ENCODE data around the gene RCHY1.
A peak's percentile ranks its signal among the peaks of the same experiment; 100 is the strongest.

RCHY1 gene

DNA sequence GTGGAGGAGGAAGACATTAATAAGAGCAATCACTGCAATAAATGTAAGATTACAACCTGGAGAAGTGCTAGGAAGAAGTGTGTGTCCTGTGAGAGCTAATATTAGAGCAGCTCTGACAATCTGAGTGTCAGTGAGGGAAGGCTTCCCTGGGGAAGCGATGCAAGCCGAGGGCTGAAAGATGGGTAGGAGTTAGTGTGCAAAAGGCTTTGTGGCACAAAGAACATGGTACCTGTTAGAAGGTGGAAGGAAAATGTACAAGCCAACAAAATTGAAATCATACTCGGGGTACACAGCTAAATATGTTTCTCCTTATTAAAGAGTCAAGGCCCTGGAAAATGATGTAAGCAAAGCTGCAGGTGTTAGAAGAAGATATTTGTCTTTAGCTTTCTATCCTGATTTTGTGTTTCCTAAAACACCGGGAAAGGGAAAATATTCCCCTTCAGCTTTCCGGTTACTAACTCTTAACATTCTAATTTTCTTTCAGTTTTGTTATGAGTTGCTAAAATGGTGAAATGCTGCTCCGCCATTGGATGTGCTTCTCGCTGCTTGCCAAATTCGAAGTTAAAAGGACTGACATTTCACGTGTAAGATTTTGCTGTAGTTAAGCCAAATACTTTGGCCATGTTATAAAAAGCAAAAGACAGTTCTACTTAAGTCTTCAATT, 878 bp upstream of the RCHY1 start:
- peak; percentile 9 for DNase-seq

DNA sequence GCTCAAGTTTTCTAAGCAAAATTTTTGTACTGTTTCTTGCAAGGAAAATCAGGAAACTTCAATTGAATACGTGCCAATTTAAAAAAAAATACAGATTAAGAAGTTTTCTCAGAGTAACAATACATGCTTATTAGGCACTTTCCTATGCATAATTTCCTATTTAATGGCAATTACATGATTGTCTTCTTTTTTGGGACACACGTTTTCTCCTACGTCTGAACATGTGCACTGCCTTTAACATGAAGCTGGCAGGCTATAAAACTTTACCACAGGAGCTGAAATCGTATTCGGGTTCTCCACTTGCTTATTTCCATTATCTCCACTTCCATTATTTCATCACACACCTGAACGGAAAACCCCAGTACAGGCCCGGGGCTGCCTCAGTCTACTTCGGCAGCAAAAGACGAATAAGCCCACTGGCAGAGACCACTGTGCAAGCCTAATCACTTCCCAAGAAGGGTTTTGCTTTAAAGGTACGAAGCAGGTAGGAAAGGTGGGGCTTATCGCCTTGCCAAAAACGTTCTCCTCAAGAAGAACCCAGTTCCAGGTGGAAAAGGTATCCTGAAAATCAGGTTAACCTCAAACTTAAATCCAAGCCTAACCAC, 575 bp downstream of the RCHY1 start:
- peak; percentile 30 for DNase-seq

DNA sequence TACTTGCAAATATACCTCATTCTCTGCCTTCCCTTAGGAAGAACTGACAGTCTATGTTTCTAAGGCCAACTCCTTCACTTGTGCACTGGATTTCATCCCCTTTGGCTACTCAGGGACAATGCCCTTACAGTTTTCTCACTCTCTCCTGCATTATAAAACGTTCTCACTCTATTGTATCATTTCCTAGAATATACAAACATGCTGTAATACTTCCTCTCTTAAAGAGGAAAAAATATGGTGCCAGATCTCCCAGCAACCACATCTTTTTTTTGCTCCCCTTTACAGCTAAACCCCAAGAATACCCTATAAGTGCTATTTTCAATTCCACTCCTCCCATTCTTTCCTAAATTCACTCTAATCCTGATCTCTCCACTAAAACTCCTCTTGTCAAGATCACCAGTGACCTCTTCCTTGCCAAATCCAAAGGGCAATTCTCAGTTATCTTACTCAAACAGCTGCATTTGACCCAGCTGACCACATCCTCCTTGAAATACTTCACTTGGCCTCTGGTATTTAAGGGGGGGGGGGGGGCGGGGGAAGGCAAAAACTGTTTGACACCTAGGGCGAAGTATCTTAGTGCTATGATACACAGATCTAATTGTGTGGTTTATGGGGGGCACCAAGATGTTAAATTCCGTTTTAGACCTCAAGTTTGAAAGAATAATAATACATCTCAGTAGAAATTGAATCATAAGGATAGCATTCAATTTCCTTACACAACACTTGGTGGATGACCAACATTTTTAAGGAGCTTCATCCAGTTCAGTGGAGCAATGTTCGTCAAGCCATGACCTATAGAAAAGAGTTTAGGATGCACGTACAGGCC, 1.6 kb downstream of the RCHY1 start:
- DNase-seq = peak; percentile 93

DNA sequence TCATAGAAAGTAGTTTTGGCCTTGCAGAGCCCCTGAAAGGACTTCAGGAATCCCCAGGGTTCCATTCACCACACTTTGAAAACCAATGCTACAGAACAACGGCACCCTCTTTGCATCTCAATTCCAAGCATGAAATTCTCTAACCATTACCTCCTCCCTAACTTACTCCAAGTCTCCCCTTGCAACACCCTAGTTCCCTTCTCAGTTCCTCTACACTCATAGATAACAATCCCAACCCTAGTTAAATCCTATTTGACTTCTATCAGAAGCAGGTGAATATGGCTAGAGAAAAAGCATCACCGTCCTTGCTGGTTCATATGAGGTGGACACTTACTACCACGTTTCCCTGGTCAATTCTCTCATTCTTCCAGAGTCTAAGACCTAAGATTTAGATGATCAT, 2.4 kb downstream of the RCHY1 start:
- no peak for DNase-seq

DNA sequence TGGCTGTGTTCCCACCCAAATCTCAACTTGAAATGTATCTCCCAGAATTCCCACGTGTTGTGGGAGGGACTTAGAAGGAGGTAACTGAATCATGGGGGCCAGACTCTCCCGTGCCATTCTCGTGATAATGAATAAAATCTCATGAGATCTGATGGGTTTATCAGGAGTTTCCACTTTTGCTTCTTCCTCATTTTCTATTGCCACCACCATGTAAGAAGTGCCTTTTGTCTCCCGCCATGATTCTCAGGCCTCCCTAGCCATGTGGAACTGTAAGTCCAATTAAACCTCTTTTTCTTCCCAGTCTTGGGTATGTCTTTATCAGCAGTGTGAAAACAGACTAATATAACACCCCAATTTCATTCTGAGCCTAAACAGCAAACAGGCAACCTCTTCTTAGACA, 4.6 kb downstream of the RCHY1 start:
- DNase-seq = peak; percentile 22

DNA sequence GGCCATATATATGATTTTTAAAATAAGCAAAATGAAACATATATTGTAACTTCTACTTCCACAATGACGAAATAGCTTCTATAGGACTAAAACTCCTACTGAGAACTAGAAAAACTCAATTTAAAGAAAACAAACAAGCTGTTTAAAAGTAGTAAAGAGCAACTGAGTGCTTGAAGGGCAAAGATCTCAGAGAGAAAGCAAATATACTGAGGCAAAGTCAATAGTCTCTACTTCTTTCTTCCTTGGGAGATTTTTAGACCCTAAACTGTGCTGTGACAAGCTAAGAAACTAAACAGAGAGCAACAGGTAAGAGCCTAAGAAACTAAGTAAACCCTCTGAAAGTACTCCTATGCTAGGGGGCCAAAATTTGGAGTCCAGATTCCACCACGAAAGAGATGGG, 8.6 kb downstream of the RCHY1 start:
- no peak for DNase-seq

DNA sequence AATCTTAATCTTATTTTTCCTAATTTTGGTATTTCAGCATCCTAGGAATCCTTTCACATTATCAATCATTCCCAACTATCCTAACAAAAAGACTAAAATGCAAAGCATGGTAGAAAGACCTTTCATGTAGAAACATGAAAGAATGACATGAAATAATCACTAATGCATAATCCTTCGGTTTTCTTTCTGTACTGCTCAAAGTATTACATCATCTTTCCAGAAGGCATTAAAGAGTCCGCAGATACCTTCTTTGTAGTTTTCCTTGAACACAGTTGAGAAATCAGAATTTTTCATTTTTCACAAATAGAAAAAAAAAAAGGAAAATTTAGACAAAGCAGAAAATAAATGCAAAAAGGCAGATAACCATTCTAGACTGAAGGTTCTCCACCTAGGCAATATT, 11.5 kb downstream of the RCHY1 start:
- no peak for DNase-seq

DNA sequence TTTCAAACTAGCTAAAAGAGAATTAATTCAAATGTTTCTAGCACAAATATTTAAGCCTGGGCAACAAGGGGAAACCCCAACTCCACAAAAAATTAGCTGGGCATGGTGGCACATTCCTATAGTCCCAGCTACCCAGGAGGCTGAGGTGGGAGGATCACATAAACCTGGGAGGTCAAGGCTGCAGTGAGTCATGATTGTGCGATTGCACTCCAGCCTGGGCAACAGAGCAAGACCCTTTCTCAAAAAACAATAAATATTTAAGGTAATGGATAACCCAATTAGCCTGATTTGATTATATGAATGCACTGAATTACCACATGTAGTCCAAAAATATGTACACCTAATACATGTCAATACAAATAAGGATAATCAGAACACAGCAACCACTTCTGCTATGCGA, 14.3 kb downstream of the RCHY1 start:
- DNase-seq = no peak

DNA sequence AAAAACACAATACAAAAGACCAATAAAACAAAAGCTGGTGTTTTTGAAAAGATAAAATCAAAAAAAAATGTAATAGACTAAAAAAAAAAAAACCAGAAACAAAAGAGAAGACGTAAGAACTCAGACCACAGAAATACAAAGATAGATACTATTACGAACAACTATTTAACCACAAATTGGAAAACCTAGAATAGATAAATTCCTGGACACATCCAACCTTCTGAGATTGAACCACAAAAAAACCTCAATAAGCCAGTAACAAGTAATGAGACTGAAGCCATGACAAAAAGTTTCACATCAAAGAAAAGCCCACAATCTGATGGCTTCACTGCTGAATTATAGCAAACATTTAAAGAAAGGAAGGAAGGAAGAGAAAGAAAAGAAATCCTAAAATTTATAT, 16.2 kb downstream of the RCHY1 start:
- no peak for DNase-seq

DNA sequence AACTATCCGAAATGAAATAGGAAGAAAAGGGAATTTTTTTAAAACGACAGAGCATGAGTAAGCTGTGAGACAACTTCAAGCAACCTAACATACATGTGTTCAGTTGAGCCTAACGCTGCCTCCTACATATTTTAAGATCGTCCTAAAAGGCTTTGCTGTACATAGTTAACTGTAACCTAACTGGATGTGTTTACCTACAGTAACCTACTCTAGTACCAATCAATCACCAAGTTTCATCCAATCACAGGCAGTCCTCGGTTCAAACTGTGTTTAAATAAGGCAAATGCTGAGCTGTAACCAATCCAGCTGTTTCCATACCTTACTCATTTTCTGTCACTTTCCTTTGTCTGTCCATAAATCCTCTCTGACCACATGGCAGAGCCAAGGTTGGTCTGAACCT, 17.1 kb downstream of the RCHY1 start:
- no peak for DNase-seq

DNA sequence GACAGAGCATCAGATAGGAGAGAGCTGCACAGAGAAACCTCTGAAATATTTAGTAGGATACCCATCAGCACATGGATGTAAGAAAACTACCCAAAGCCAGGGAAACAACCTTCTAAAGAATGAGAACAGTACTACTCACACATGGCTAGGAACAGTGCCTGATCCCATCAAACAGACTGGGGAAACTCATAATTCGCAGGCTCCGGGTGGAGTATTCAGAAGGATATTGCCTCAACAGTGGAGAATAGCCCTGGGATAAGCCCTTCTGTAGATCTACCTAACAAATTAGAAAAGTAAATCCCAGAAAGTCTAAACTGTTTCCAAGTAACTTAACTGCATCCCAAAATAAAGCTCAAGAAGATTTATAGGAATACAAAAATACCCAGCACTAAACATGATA, 17.8 kb downstream of the RCHY1 start:
- DNase-seq = no peak

DNA sequence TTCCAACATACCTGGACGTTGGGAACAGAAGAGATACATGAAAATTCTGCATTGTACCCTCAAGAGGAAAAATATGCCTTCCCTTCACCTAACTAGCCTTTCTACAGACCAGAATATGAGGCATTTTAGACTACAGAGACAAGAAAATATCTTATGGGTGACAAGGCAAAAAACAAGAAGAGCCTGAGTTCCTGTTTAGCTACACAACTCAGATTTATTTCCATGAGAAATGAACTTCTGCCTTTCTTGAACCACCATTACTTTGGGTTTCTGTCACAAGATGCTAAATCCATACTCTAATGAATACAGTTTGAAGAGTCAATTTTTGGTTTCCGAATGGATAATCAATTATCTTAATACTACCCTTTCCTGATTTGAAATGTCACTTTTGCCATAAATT, 18.7 kb downstream of the RCHY1 start:
- peak; percentile 24 for DNase-seq

DNA sequence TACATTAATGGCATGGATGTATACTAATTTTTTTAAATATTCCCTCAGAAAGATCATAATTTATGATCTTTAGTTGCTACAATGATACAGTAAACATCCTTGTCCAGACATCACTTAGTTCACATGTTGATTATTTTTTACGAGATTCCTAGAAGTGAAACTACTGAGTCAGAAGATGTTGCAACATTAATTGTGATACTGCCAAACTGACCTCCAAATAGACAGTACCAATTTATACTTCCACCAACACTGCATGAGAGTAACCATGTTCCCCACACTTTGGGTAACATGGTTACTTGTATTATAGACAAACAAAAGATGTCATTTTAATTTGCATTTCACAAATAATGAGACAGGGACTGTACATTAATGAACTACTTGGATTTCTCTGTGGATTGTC, 19.6 kb downstream of the RCHY1 start:
- no peak for DNase-seq

DNA sequence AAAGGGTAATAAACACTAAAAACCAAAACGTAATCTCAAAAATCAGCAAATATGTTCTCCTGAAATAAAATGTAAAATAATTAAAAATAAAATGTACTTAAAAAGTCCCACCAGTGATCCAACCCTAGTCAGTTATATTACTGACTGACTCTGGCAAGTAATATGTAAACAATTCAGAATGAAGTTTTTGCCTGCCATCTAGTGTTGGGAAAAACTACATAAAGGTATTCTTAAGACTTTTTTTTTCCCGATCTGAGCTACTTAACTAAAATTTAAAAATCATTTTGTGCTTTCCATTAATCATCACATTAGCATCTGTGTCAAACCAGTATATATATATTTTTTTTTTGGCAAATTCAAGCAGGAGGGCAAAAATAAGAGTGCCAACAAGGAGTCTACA, 24.0 kb downstream of the RCHY1 start:
- DNase-seq = peak; percentile 56

DNA sequence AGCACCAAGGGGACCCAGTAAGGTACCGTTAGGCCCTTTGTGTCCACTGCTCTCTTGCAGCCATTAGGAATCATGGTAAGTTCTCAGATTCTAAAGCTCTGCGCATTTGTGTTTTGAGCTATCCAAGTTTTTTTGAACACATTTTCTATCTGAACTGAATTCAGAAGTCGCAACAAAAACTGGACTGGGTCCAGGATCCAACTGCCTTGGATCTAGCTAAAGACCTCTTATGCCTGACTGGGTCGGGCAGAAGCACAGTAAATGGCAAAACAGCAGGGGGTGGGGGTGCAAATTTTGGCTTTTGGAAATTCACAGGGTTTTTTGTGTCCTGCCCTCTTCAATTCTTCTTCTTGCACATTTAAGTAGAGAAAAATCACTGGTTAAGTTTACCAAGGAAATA, 30.0 kb downstream of the RCHY1 start:
- DNase-seq = no peak

DNA sequence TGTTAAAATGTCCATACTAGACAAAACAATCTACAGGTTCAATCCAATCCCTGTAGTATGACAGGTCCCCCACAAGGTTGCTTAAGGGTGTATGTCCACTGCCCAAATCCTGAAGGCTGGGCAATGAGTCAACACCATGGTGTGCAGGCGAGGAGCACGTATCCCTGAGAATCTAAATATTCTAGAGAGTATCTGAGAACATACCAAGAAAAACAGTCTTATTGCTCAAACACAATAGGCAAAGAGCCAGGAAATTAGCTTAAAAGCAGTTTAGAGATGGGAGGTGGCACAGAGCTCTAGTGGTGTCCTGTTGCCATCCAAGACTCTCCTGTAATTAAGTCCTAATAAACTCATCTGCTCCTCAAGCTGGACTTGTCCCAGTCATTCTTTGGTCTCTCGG, 37.0 kb downstream of the RCHY1 start:
- no peak for DNase-seq

DNA sequence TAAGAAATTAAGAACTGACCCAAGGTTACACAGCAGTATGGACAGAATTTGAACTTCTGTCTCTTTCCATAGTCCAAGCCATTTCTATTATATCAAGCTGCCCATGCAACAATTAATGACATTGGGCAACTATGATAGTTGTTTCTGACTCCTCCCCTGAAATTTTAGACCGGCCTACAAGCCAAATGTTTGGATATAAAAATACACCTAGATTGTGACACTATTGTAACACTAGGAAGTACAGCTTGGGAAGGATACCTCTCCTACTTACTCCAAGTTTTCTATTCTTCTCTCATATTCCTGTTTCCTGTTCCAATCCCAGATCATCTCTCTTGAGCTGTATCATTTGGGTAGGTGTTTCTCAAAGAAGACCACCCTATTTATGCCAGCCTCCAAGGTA, 43.5 kb downstream of the RCHY1 start:
- DNase-seq = no peak

DNA sequence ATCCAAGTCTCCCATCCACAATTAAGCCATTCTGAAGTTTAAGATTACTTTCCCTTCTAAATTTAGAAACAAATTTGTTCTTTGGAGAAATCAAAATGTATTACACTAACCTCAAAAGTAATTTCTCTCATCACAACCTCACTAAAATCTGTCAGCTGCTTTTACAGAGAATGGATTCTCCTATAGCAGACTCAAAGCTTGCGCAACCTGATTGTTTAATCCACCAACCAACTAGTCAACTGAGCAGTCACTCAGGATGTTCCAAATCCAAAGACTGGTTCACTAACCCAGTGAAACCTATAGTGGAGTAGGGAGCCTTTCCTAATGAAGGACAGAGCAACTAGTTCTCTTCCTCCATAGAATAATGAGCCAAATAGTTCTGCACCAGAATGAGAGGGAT, 44.3 kb downstream of the RCHY1 start:
- no peak for DNase-seq

DNA sequence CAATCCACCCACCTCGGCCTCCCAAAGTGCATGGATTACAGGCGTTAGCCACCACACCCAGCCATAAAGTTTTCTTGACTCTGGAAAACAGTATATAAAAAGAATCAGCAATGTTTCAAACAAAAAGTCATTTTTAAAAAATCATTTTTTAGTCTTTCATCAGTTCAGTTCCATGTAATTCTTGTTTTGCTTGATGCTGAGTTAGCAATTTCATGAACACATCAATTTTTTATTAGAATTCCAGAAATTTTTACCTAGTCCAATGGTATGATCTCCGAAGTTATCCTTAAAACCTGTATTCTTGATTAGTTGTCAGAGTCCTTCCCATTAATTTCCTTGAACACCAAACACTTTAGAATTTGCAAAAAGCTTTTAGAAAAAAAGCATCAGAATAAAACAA, 56.8 kb downstream of the RCHY1 start:
- DNase-seq = no peak

DNA sequence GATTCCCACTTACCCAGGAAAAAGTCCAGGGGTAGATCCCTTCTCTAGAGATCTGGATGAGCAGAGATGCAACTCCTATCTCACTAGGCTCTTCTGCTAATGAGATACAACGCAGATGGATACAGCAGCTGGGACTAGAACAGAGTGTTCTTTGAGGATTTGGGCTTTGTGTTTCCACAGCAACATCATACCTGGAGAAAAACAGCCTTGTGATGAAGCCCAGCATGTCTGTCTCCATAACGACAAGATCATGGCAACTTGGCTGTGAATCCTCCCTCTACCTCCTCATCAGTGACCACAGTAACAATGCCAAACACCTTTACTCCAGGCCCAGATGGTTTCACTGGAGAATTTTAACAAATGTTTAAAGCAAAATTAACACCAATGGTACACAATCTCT, 80.1 kb downstream of the RCHY1 start:
- DNase-seq = no peak

DNA sequence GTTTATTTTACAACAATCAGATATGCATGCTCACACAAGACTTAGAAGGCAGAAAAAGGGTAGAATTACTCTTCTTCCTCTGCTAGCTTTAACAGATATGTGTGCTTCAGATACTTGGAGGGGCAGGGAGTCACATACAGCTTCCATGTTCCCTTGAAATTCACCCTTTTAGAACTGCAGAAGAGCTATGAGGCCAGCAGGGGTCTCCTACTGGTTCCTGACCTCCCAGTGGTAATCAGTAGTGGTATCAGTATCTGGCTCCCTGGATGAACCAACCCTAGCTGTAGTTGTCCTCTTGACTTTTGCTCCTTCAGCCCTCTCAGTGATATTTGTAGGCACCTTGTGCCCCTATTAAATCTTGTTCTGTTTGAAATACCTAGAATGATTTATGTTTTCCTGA, 81.5 kb downstream of the RCHY1 start:
- peak; percentile 71 for DNase-seq

DNA sequence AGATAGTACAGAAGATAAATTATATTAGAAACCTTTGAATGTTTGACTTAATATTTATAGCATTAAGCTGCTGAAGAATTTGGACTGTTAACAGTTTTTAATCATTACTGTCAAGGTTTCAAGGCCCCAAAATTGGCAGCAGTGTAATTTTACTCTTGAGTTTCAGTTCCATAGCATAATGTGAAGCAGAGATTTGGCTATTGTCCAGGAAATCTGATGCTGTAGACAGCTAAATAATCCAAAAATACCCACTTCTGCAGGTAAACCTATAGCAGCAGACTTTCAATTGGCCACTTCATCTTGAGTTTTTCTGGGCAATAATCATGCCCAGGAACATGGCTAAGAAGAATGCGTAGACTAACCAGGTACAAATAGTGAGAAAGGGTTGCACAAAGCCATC, 85.0 kb downstream of the RCHY1 start:
- DNase-seq = no peak

Measured in hematopoietic multipotent progenitor cell treated with erythropoietin and hydrocortisone succinate and interleukin-3 and kit ligand, for 4 days (in vitro differentiated cells).